Uterus (tissue), 4 donors: ENCODE data around the gene HARS1. TPM values are rescaled to one million over a fixed set of nuclear protein-coding genes. Genes with fewer than 3 reads are reported as not detected.
"Not testable (repeated sequence)": the region's sequence is repeated elsewhere in the genome, so short reads cannot be mapped to it uniquely, and the experiment has no call there.

Experiments
- DNase-seq, 2 donors: peaks; one replicate each; pipeline ENCODE4 v3.0.0-alpha.2; 2019 to 2020
- H3K27ac ChIP-seq, 2 donors: fragments of 200-600 bp; sonication (generic); 1 replicate in 1 of 2; 2 replicates in 1 of 2; pipeline ENCODE4 v1.5.1; 2016 to 2018
- H3K27me3 ChIP-seq, 2 donors: fragments of 200-600 bp; sonication (generic); one replicate each; pipeline ENCODE4 v1.5.1; 2018 to 2019; ENCODE audit warnings: control low read depth in 1 of 2
- H3K36me3 ChIP-seq, 2 donors: fragments of 200-600 bp; sonication (generic); one replicate each; pipeline ENCODE4 v1.5.1; 2019; ENCODE audit warnings: control low read depth in 1 of 2
- H3K4me1 ChIP-seq, 2 donors: fragments of 200-600 bp; sonication (generic); one replicate each; pipeline ENCODE4 v1.5.1; 2018 to 2019; ENCODE audit warnings: control low read depth in 1 of 2
- H3K4me3 ChIP-seq, 2 donors: fragments of 200-600 bp; sonication (generic); 1 replicate in 1 of 2; 2 replicates in 1 of 2; pipeline ENCODE4 v1.5.1; 2018 to 2019; ENCODE audit warnings: mild to moderate bottlenecking in 1 of 2
- H3K9me3 ChIP-seq, 2 donors: fragments of 200-600 bp; sonication (generic); one replicate each; pipeline ENCODE4 v1.5.1; 2019; ENCODE audit warnings: control low read depth in 1 of 2
- CTCF ChIP-seq, 4 experiments: fragments of 200-600 bp in 2 of 4; fragments of 450-650 bp in 2 of 4; sonication (generic) in 2 of 4; IDR thresholded peaks; one replicate each; pipeline ENCODE4 v1.5.1; 2016 to 2019; ENCODE audit warnings: antibody characterized with exemption in 4 of 4, mild to moderate bottlenecking in 2 of 4, moderate library complexity in 1 of 4
- POLR2A ChIP-seq, 2 donors: fragments of 450-650 bp; IDR thresholded peaks; one replicate each; pipeline ENCODE4 v1.6.1; 2016; ENCODE audit warnings: antibody characterized with exemption in 2 of 2, mild to moderate bottlenecking in 1 of 2, moderate library complexity in 1 of 2
- intact Hi-C: fragments of 100-400 bp; cut with DNase I; formaldehyde crosslinking; loops from one replicate; pipeline ENCODE4 v1.15.1; 2023; ENCODE audit warnings: low total_unique reads
- total RNA-seq, 4 donors: library from RNA; depleted of rRNA in 3 of 4; stranded (reverse); fragments of >200 nt in 3 of 4; gene quantifications; one replicate each; pipeline versions ENCODE4 v1.1.0 to v1.2.4, GENCODE V29; 2014 to 2023
- donor health status: DM: yes; HTN: yes; CAD: no.

Gene HARS1
- total RNA-seq, 4 donors from 2014 or later: 20.3 to 50.5 (median 40.4) TPM

- no peaks in the 10 kb centered on the region for H3K36me3 ChIP-seq
- no peak for TF ChIP-seq CTCF (IDR thresholded peaks at IDR 0.05)
- no peak for TF ChIP-seq POLR2A (IDR thresholded peaks at IDR 0.05)
- H3K9me3 ChIP-seq: no peaks in the 10 kb centered on the region
- H3K4me1 ChIP-seq: peaks cover 6 to 9% of the 10 kb centered on the region in 2 donors
- H3K27me3 ChIP-seq: no peaks in the 10 kb centered on the region
- no peak overlapping the region for H3K4me3 ChIP-seq
- intact Hi-C loops: no loop called here
- H3K27ac ChIP-seq: no peak overlapping the region
- no peak for DNase-seq
Observed at GRCh38 chr5:140642718-140643117, 48.5 kb downstream of the HARS1 start.

GRCh38 chr5:140641716-140642115, 49.5 kb downstream of the HARS1 start:
- no peak overlapping the region for H3K27ac ChIP-seq
- peaks cover 5 to 9% of the 10 kb centered on the region in 2 donors for H3K4me1 ChIP-seq
- H3K36me3 ChIP-seq: no peaks in the 10 kb centered on the region
- no peak overlapping the region for H3K4me3 ChIP-seq
- no peaks in the 10 kb centered on the region for H3K27me3 ChIP-seq
- TF ChIP-seq CTCF (IDR thresholded peaks at IDR 0.05): no peak
- no peak for DNase-seq
- intact Hi-C loops: no loop called here
- H3K9me3 ChIP-seq: no peaks in the 10 kb centered on the region

GRCh38 chr5:140639148-140639981, 51.8 kb downstream of the HARS1 start, which contains the start of gene TMCO6:
TSS of gene TMCO6 (plus strand) at chr5:140639451. CDS start at chr5:140639528, 77 bp downstream.
- Histone ChIP-seq H3K27ac (peak within 1 kb of the TSS; percentile 81 to 85), H3K4me1 (no peaks in the 10 kb centered on the region), H3K27me3 (no peaks in the 10 kb centered on the region), H3K36me3 (no peaks in the 10 kb centered on the region), H3K4me3 (peak within 1 kb of the TSS; percentile 62 to 68), H3K9me3 (no peaks in the 10 kb centered on the region)
- DNase-seq: peak; percentile 97
- intact Hi-C loops: no loop called here
- peak; percentile 46 to 77 (median 50) for TF ChIP-seq CTCF (IDR thresholded peaks at IDR 0.05)
- peak; percentile 32 to 72 for TF ChIP-seq POLR2A (IDR thresholded peaks at IDR 0.05)

GRCh38 chr5:140638898-140639147, 52.3 kb downstream of the HARS1 start:
- H3K27me3 ChIP-seq, DNase-seq, intact Hi-C loops, H3K9me3 ChIP-seq, H3K36me3 ChIP-seq, H3K4me1 ChIP-seq: not testable (repeated sequence)
- H3K4me3 ChIP-seq: peak overlapping the region; percentile 62 to 68
- peak overlapping the region; percentile 81 to 85 for H3K27ac ChIP-seq

GRCh38 chr5:140637371-140638100, 53.6 kb downstream of the HARS1 start:
- H3K27me3 ChIP-seq: no peaks in the 10 kb centered on the region
- no peak overlapping the region for H3K4me3 ChIP-seq
- H3K36me3 ChIP-seq: no peaks in the 10 kb centered on the region
- no peak for DNase-seq
- no peaks in the 10 kb centered on the region for H3K4me1 ChIP-seq
- no peak for TF ChIP-seq POLR2A (IDR thresholded peaks at IDR 0.05)
- no peak for TF ChIP-seq CTCF (IDR thresholded peaks at IDR 0.05)
- intact Hi-C loops: no loop called here
- no peaks in the 10 kb centered on the region for H3K9me3 ChIP-seq
- no peak overlapping the region for H3K27ac ChIP-seq
